Trophoblast cell (in vitro differentiated cells and primary cell): ENCODE data around the gene MYOG.

Experiments
- DNase-seq, 2 donors: peaks; one replicate each; pipeline ENCODE4 v3.0.0-alpha.2; 2016
- H2AFZ ChIP-seq: 2 replicates; pipeline ENCODE4 v1.6.1; 2013; ENCODE audit warnings: low read length, moderate library complexity, mild to moderate bottlenecking; ENCODE audit not compliant: insufficient read depth, poor library complexity
- H2AK5ac ChIP-seq: 2 replicates; pipeline ENCODE4 v1.6.1; 2013; ENCODE audit warnings: mild to moderate bottlenecking, low read length
- H2BK120ac ChIP-seq: 2 replicates; pipeline ENCODE4 v1.6.1; 2013; ENCODE audit warnings: low read length, mild to moderate bottlenecking, moderate library complexity; ENCODE audit not compliant: insufficient read depth, poor library complexity
- H2BK12ac ChIP-seq: 2 replicates; pipeline ENCODE4 v1.6.1; 2013; ENCODE audit warnings: mild to moderate bottlenecking, low read length, moderate library complexity
- H2BK5ac ChIP-seq: 2 replicates; pipeline ENCODE4 v1.6.1; 2013; ENCODE audit warnings: low read length, low read depth, moderate library complexity, mild to moderate bottlenecking; ENCODE audit not compliant: poor library complexity
- H3K14ac ChIP-seq: 2 replicates; pipeline ENCODE4 v1.6.1; 2013; ENCODE audit warnings: mild to moderate bottlenecking, low read length
- H3K18ac ChIP-seq: 2 replicates; pipeline ENCODE4 v1.6.1; 2013; ENCODE audit warnings: mild to moderate bottlenecking, low read length
- H3K23ac ChIP-seq: 2 replicates; pipeline ENCODE4 v1.6.1; 2013; ENCODE audit warnings: low read length
- H3K27ac ChIP-seq: 2 replicates; pipeline ENCODE4 v1.5.1; 2013; ENCODE audit warnings: low read depth, mild to moderate bottlenecking, inconsistent platforms, low read length, moderate library complexity
- H3K27me3 ChIP-seq: 2 replicates; pipeline ENCODE4 v1.6.1; 2013; ENCODE audit warnings: inconsistent platforms, mild to moderate bottlenecking, low read length, moderate library complexity; ENCODE audit not compliant: insufficient read depth
- H3K36me3 ChIP-seq, 2 experiments: 1 replicate in 1 of 2; 2 replicates in 1 of 2; pipeline ENCODE4 v1.6.1; 2013; ENCODE audit warnings: low read length in 2 of 2, mild to moderate bottlenecking in 2 of 2, moderate library complexity in 1 of 2; ENCODE audit not compliant: insufficient read depth in 2 of 2, control insufficient read depth in 1 of 2
- H3K4ac ChIP-seq: 2 replicates; pipeline ENCODE4 v1.6.1; 2013; ENCODE audit warnings: low read depth, mild to moderate bottlenecking, low read length, moderate library complexity
- H3K4me1 ChIP-seq, 2 experiments: 1 replicate in 1 of 2; 2 replicates in 1 of 2; pipeline ENCODE4 v1.6.1; 2013; ENCODE audit warnings: low read length in 2 of 2, mild to moderate bottlenecking in 2 of 2, moderate library complexity in 1 of 2; ENCODE audit not compliant: insufficient read depth in 2 of 2, control insufficient read depth in 1 of 2
- H3K4me2 ChIP-seq: 2 replicates; pipeline ENCODE4 v1.6.1; 2013; ENCODE audit warnings: inconsistent platforms, mild to moderate bottlenecking, low read length, moderate library complexity
- H3K4me3 ChIP-seq: 2 replicates; pipeline ENCODE4 v1.5.1; 2013; ENCODE audit warnings: mild to moderate bottlenecking, low read depth, low read length, inconsistent platforms
- H3K79me1 ChIP-seq: one replicate; pipeline ENCODE4 v1.6.1; 2013; ENCODE audit warnings: low read length
- H3K79me2 ChIP-seq: 2 replicates; pipeline ENCODE4 v1.6.1; 2013; ENCODE audit warnings: low read length, mild to moderate bottlenecking; ENCODE audit not compliant: control insufficient read depth, insufficient read depth, poor library complexity
- H3K9ac ChIP-seq: 2 replicates; pipeline ENCODE4 v1.6.1; 2013; ENCODE audit warnings: mild to moderate bottlenecking, low read length
- H3K9me3 ChIP-seq: 2 replicates; pipeline ENCODE4 v1.6.1; 2013; ENCODE audit warnings: low read depth, mild to moderate bottlenecking, control low read depth, inconsistent platforms, low read length; ENCODE audit not compliant: insufficient read depth
- H4K12ac ChIP-seq: 2 replicates; pipeline ENCODE4 v1.6.1; 2013; ENCODE audit warnings: low read depth, mild to moderate bottlenecking, low read length, moderate library complexity
- H4K8ac ChIP-seq: 2 replicates; pipeline ENCODE4 v1.6.1; 2013; ENCODE audit warnings: low read depth, mild to moderate bottlenecking, low read length, moderate library complexity
- H4K91ac ChIP-seq: one replicate; pipeline ENCODE4 v1.6.1; 2013; ENCODE audit warnings: low read depth, mild to moderate bottlenecking, low read length, moderate library complexity
- WGBS: extraction: QIAGEN DNeasy Blood & Tissue Kit; methylation state at CpG from one replicate; pipeline ENCODE4 v1.1.7; 2013; ENCODE audit warnings: missing lambda C conversion rate; ENCODE audit not compliant: insufficient read length, insufficient coverage; ENCODE audit errors: extremely low coverage; 5-methylcytosine and 5-hydroxymethylcytosine counted together

MYOG gene

GRCh38 chr1:203126866-203127665, 41.3 kb upstream of the MYOG start:
- Histone ChIP-seq H3K79me1 (no peaks in the 10 kb centered on the region), H3K79me2 (no peaks in the 10 kb centered on the region), H4K8ac (no peak overlapping the region), H3K23ac (no peak overlapping the region), H3K4me2 (peak overlapping the region; percentile 55), H4K12ac (no peak overlapping the region), H3K4ac (no peak overlapping the region), H3K9me3 (peaks cover 1% of the 10 kb centered on the region), H2AFZ (no peak overlapping the region), H2BK5ac (no peak overlapping the region), H2AK5ac (no peak overlapping the region), H4K91ac (no peak overlapping the region), H3K4me3 (no peak overlapping the region), H3K4me1 (peaks cover 3 to 7% of the 10 kb centered on the region in 2 experiments), H3K36me3 (no peaks in the 10 kb centered on the region), H3K27ac (no peak overlapping the region), H2BK120ac (no peak overlapping the region), H3K9ac (no peak overlapping the region), H3K14ac (no peak overlapping the region), H3K18ac (no peak overlapping the region), H3K27me3 (peaks cover 19% of the 10 kb centered on the region), H2BK12ac (no peak overlapping the region)
- DNase-seq: no peak
- no CpG with 5 or more reads among the region's 12 CpGs for WGBS

- Histone ChIP-seq H3K4me1 (peaks cover 3 to 7% of the 10 kb centered on the region in 2 experiments), H3K27ac (no peak overlapping the region), H3K36me3 (no peaks in the 10 kb centered on the region), H4K12ac (no peak overlapping the region), H2AFZ (no peak overlapping the region), H3K9ac (no peak overlapping the region), H3K79me1 (no peaks in the 10 kb centered on the region), H3K23ac (no peak overlapping the region), H4K91ac (no peak overlapping the region), H3K79me2 (no peaks in the 10 kb centered on the region), H3K27me3 (peaks cover 19% of the 10 kb centered on the region), H2AK5ac (no peak overlapping the region), H3K14ac (no peak overlapping the region), H3K18ac (no peak overlapping the region), H3K4ac (no peak overlapping the region), H3K9me3 (peaks cover 1% of the 10 kb centered on the region), H3K4me3 (no peak overlapping the region), H2BK12ac (no peak overlapping the region), H4K8ac (no peak overlapping the region), H3K4me2 (no peak overlapping the region), H2BK5ac (no peak overlapping the region), H2BK120ac (no peak overlapping the region)
- peak in 1 of 2 donors; percentile 49 for DNase-seq
- WGBS: no CpG with 5 or more reads among the region's 8 CpGs
Observed at GRCh38 chr1:203126151-203126865, 40.5 kb upstream of the MYOG start.

GRCh38 chr1:203124546-203125317, 38.9 kb upstream of the MYOG start:
- Histone ChIP-seq H3K79me2 (no peaks in the 10 kb centered on the region), H3K27ac (no peak overlapping the region), H3K36me3 (no peaks in the 10 kb centered on the region)

GRCh38 chr1:203124011-203124410, 38.2 kb upstream of the MYOG start:
- H2AK5ac ChIP-seq: no peak overlapping the region
- H3K18ac ChIP-seq: no peak overlapping the region
- peaks cover 1% of the 10 kb centered on the region for H3K9me3 ChIP-seq
- H2BK5ac ChIP-seq: no peak overlapping the region
- H3K79me2 ChIP-seq: no peaks in the 10 kb centered on the region
- no peaks in the 10 kb centered on the region for H3K79me1 ChIP-seq
- no peak overlapping the region for H2AFZ ChIP-seq
- no peak overlapping the region for H4K12ac ChIP-seq
- DNase-seq: no peak
- WGBS: no CpG with 5 or more reads among the region's 5 CpGs
- H3K14ac ChIP-seq: no peak overlapping the region
- no peak overlapping the region for H2BK12ac ChIP-seq
- H3K4me1 ChIP-seq: peaks cover 3 to 7% of the 10 kb centered on the region in 2 experiments
- H4K91ac ChIP-seq: no peak overlapping the region
- no peak overlapping the region for H3K4ac ChIP-seq
- H3K4me2 ChIP-seq: no peak overlapping the region
- H4K8ac ChIP-seq: no peak overlapping the region
- H3K27me3 ChIP-seq: peaks cover 15% of the 10 kb centered on the region
- no peak overlapping the region for H3K27ac ChIP-seq
- H3K9ac ChIP-seq: no peak overlapping the region
- no peaks in the 10 kb centered on the region for H3K36me3 ChIP-seq
- H3K23ac ChIP-seq: no peak overlapping the region
- no peak overlapping the region for H2BK120ac ChIP-seq
- no peak overlapping the region for H3K4me3 ChIP-seq

More at GRCh38 chr1:203124546-203125317, 38.9 kb upstream of the MYOG start:
- no peak overlapping the region for H3K14ac ChIP-seq
- peaks cover 19% of the 10 kb centered on the region for H3K27me3 ChIP-seq
- H3K79me1 ChIP-seq: no peaks in the 10 kb centered on the region
- H3K9ac ChIP-seq: no peak overlapping the region
- no peak overlapping the region for H2BK5ac ChIP-seq
- WGBS: no CpG with 5 or more reads among the region's 5 CpGs
- no peak overlapping the region for H4K91ac ChIP-seq
- no peak overlapping the region for H3K4me3 ChIP-seq
- no peak overlapping the region for H4K8ac ChIP-seq
- H3K4me1 ChIP-seq: peaks cover 3 to 7% of the 10 kb centered on the region in 2 experiments
- H2BK12ac ChIP-seq: no peak overlapping the region
- no peak overlapping the region for H3K4ac ChIP-seq
- H3K23ac ChIP-seq: no peak overlapping the region
- no peak overlapping the region for H3K18ac ChIP-seq
- H3K9me3 ChIP-seq: peaks cover 1% of the 10 kb centered on the region
- no peak for DNase-seq
- H2AFZ ChIP-seq: no peak overlapping the region
- no peak overlapping the region for H4K12ac ChIP-seq
- no peak overlapping the region for H3K4me2 ChIP-seq
- no peak overlapping the region for H2BK120ac ChIP-seq
- no peak overlapping the region for H2AK5ac ChIP-seq
